Activated effector memory CD4-positive, alpha-beta T cell treated with anti-CD3 and anti-CD28 coated beads, Interleukin-2, amount 50 U/mL, for 16 hours (primary cell): ENCODE data around the gene OSBPL7.
"Not testable (repeated sequence)": the region's sequence is repeated elsewhere in the genome, so short reads cannot be mapped to it uniquely, and the experiment has no call there.

ENCODE experiments used
- DNase-seq: peaks from one replicate; pipeline ENCODE4 v3.0.0-alpha.2; 2020

OSBPL7 gene

DNA sequence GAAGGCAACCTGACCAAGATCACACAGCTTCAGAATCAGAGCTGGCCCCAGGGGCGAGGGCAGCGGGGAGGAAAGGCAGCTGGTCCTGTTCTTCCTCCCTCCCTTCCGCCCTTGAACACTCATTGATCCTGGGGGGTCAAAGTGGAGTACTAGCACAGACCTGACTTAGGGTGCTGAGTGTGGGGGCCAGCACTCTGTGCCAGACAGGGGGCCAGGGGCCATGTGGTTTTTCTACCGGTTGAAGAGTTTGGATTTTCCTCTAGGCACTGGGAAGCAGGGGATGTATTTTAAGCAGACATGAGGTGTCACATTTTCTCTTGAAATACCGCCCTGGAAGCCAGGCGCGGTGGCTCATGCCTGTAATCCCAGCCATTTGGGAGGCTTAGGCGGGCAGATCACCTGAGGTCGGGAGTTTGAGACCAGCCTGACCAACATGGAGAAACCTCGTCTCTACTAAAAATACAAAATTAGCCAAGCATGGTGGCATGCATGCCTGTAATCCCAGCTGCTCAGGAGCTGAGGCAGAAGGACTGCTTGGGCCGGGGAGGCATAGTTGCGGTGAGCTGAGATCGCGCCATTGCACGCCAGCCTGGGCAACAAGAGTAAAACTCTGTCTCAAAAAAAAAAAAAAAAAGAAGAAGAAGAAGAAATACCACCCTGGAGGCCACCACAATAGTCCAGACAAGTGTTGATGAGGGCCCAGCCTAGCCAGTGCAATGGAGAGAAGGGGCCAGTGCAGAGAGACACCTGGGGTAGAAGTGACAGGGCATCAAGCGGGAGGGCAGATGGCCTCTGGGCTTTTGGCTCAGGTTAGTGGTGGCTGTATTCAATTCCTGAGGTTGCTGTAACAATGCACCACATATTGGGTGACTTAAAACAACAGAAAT is 15.3 kb downstream of the OSBPL7 start:
- peak; percentile 31 for DNase-seq

DNA sequence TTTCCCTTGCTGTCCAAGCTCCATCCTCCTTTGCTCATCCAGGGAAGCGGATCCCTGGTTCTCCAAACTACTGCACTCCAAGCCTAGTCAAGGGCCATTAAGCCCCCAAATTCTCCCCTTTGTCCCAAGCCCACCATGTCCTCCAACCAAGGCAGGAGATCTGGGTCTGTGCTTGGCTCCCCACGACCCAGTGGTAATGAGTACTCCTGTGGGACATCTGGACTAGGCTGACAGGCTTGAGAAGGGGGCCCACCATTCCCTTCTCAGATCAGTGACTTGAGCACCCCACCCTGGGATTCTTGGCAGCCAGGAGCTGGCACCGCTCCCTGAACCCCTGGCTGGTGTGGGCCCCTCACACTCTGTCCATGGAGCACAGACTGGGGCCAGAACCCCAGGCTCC is 17.1 kb downstream of the OSBPL7 start:
- peak; percentile 50 for DNase-seq

DNA sequence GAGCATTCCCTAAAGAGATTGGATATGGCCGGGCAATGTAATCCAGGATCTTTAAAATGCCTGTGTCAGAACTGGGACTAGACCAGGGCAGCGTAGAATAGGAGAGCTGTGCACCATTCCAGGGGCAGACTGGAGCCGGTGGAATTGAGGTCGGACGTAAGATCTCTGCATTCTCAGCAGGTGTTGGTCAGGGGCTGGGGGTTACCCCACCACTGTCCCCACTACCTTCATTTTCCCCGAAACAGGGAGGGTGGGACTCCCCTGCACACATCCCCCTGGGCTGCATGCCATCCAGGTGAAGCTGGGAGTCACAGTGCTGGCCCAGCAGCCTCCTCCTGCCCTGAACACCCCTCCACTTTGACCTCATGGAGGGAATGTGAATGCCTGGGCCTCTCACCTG is 17.8 kb downstream of the OSBPL7 start:
- peak; percentile 42 for DNase-seq

DNA sequence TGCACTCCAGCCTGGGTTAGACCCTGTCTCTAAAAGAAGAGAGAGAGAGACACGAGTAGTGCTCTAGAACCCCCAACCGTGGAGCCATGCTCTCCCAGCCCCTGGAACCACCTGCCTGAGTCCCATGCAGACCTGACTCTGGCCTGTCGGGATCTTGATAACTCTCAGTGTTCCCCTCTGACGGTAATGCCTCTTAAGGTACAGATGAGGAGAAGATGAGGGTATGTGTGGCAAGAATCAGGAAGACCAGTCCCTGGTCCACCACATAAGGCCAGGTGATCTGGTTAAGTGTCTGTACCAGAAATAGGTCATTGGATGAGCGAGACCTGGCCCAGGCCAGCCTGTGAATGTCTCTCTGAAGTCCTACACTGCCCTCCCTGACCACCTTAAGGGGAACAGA is 18.4 kb downstream of the OSBPL7 start:
- peak; percentile 30 for DNase-seq

DNA sequence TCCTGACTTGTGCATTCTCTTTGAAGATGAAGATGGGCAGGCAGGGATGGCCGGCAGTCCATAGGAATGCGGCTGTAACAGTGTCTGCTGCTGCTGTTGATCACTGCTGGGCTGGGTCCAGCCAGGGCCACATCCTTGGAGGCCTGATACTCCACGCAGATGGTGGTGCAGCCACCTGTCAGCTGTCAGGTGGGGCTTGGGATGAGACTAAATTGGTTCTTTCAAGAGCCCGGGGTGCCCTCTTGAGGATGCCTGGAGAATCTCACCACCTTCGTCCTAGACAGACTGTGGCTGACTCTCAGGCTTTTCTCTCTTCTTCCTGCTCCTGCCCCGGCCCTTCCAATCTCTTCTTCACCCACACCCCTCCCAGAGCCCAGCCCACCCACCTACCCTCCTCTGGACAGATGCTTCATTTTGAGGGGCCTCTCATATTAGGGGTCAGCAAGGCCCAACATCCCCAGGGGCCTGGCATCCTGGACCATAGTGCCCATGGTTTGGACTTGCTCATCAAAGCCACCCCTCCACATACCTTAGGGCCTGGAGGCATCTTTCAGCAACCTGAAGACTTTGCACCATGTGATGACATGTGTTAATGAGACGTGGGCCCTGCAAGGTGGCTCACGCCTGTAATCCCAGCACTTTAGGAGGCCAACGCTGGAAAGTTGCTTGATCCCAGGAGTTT is 19.1 kb downstream of the OSBPL7 start:
- DNase-seq: peak; percentile 82

DNA sequence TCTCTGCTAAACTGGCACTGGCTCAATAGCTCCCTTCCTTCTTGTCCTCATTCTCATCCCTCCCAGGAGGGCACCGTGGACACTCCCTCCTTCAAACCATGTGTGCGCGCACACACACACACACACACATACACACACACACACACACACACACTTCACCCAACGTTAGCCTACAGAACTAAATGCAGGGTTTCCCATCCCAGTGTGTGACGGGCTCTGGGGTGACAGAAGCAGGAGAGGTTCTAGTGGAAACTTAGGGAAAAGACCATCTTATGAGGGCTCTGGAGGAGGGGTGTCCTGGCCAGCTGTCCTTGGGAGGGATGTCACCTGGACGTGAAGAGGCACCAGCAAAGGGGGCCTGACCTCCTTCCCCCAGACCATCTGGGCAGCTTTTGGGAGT is 19.7 kb downstream of the OSBPL7 start:
- peak; percentile 50 for DNase-seq

DNA sequence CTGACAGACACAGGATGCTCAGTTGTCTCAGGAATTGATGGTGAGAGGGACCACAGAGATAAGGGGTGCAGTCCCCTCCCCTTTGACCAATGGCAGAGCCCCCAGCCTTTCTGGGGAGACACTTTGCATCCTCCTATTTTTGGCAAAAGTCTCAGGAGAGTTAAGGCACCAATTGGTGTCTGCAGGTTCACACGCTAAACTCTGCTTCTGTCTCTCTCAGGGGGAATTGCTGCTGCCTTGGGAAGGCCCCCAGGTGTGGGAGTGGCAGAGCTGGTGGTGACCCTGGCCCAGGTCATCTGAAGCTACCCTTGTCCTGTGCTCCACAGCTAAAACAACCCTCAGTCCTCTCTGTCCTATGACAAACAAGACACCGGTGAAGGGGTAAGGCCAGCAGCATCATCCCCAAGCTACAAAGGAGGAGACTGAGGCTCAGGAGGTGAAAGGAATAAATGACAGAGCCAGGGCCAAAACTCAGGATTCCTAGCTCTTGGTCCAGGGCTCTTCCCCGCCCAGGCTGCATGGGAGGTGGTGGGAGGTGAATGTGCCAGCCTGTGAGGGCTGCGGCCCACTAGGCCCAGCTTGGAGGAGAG is 20.3 kb downstream of the OSBPL7 start:
- DNase-seq: peak; percentile 33

DNA sequence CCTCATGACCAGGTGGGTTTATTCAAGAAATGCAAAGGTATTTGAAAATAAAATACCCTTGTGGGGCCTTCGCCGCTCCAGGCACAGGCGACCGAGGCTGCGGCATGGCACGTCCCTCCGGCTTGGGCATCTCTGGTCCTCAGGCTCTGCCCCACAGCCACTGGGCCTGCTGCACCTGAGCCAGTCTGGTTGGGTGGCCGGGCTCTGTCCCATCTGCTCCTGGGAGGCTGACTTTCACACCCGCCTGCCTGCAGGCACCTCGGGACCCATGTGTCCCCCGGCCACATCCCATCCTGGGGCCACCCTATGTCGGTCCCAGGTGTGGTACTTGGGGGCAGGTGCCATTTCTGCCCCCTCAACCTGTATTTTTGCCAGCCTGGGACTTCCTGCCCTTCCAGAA is 20.9 kb downstream of the OSBPL7 start:
- peak; percentile 59 for DNase-seq

DNA sequence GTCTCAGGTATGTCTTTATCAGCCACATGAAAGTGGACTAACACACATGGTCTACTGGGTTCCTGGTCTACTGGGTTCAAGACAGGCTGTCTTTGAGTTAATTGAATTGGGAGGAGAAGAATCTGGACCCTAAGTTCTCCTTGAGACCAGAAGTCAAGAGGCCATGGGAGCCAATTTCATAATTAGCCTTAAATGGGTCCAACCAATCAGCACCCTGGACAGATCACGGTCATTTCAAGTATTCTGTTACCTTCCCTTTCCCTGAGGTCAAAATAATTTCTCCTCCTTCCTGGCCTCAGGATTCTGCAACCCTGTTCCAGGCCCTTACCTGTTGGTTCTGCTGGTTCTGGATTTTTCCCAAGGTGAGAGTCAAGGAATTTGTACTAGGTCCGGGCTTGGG is 23.8 kb downstream of the OSBPL7 start:
- DNase-seq: no peak

DNA sequence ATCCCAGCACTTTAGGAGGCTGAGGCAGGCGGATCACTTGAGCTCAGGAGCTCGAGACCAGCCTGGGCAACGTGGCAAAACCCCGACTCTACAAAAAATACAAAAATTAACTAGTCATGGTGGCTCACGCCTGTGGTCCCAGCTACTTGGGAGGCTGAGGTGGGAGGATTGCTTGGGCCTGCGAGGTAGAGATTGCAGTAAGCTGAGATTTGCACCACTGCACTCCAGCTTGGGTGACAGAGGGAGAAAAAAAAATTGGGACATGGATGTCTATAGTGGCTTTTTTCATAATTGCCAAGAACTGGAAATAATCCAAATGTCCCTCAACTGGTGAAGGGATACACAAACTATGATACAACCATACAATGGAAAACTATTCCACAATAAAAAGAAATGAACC is 28.6 kb downstream of the OSBPL7 start:
- DNase-seq: peak; percentile 13

DNA sequence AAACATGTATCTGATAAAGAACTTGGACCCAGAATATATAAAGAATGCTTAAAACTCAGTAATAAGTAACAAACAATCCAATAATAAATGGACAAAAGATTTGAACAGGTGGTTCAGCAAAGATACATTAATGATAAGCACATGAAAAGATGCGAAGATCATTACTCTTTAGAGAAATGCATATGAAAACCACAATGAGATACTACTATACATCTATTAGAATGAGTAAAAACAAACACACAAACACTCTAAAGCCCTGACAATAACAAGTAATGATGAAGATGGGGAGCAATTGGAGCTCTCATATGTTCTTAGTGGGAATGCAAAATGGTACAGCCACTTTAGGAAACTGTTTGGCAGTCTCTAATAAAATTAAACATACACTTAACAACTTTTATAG is 29.1 kb downstream of the OSBPL7 start:
- no peak for DNase-seq

DNA sequence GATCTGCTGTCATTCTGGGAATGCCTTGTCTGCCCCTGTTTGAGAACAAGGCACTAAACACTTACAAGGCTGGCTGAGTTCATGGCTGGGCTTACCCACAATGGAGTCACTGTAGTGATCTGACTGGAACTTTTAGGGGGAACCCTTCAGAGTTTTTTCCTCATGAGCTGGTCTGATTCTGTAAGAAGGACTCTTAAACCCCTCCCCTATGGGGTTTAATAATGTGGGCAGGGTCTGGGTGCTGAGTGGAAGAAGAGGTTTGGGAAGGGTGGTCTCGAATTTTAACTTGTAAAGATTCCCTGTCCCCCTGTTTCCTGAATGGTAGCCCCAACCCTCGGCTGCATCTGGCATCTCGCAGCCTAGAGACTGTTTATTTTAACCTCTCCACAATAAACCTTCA is 30.6 kb downstream of the OSBPL7 start:
- DNase-seq: no peak

DNA sequence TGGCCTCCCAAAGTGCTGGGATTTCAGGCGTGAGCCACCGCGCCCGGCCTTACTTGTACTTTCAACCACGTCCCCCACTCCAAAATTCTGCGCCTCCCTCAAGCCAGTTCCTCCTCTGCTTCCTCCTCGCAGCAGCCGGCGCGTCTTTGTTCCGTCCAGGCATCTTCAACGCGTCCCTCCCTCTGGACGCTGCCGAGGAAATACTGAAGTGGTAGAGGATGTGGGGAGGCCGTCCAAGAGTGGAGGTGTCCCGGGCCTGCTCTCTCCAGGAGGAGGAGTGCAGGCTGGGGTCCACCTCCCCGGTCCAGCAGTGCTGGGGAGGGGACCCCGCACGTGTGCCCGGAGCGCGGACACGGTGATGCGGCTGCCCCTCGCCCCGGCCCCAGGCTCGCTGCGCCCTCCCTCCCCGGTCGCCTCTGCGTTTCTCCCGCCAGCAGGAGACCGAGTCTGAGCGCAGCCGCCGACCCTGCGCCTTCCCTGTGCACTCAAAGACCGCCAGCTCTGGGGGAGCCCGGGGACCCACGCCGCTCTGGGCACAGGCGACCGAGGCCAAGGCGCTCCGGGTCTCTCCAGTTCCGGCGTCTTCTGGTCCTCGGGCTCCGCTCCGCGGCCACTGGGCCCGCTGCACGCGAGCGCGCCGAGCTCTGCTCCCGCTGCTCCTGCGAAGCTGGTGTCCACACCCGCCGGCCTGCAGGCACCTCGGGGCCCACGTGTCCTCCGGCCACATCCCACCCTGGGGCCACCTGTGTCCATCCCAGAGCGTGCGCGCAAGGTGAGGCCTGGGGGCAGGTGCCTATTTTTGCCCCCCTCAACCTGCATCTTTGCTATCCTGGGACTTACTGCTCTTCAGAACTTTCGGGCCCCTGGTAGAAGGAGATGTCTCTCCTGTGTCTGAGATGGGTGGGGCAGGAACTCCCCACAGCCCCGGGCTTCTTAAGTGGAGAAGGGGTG is 31.7 kb downstream of the OSBPL7 start:
- DNase-seq: peak; percentile 82

DNA sequence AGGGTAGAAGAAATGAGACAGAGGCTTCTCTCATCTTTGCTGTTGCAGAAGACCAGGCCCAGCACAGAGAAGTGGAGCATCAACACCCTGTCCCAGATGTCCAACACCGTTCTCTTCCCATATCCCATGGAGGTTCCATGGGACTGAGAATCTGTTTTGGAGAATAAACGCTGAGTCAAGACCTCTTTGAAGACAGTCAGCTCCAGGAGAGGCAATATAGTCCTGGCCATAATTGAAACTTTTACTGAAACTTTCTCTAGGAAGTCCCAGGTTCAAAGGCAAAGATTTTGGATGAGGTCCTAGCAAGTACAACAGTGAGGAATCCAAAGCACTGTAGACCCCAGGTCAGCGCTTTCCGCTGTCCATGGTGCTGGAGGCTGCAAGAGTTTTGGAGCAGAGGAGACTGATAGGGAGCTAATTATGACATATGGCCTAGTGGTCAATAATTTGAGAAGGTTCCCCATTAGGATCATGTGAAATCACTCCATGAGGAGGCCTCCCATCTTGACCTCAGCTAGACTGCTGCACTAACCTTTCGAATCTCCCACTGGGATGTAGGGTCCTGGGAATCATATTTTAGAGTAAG is 36.0 kb downstream of the OSBPL7 start:
- no peak for DNase-seq

DNA sequence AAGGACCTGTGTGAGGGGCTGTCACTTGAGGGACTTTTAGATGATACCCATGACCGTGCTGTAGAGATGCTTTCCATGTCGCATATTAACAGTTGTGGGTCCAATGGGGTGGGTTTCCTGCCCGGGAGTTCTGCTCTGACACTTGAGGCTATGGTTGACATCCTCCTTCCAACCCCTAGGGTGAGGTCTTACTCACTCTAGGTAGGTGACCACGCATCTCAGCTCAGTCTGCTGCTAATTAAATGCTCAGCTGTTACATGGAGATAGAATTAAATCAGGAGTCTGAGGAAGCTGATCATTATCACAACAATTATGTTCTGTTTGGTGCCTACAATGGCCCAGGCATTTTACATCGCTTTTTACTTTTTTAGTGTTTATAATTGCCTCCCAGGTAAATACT is 40.2 kb downstream of the OSBPL7 start:
- DNase-seq: no peak

DNA sequence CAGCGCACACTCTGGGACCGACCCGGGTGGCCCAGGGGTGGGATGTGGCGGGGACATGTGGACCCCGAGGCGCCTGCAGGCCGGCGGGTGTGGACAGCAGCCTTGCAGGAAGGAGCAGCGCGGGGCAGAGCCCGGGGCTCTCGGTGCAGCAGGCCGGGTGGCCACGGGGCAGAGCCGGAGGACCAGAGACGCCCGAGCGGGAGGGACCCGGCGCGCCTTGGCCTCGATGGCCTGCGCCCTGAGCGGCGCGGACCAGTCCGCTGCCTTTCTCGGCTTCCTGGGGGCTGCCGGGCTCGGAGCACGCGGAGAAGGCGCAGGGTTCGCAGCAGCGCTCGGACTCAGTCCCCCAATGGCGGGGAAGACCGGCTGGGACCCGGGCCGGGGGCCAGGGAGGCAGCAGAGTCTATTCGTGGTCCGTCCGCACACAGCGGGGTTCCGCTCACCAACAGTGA is 43.4 kb downstream of the OSBPL7 start:
- no peak for DNase-seq

DNA sequence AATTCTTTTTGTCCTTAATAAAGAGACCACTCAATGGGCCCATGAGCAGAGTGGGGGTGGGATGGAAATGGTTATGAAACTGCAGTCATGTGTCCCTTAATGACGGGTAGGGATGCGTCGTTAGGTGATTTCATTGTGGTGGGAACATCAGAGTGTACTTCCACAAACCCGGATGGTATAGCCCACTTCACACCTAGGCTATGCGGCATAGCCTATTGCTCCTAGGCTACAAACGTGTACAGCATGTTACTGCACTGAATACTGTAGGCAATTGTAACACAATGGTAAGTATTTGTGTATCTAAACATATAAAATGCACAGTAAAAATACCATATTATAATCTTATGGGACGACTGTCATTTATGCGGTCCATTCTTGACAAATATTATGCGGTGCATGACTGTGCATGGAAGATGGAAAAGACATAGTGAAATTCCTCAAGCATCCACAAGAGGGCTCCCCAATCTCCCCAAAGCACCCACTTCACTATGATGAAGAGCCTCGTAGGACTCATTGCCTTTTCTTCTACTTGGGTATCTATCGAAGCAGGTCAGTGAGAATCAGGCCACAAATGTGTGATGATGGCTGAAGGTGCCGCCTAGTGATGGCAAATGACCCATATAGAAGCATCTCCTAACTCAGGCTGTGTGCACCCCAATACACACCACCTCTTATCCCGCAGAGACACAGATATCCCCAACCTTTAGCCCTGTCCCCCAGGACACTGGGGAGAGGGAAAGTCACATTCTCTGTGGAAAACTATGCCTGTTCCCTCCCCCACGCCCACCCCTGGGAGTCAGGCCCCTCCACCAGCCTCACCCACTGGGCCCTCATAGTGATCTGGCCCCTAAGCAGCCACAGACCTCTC is 45.0 kb downstream of the OSBPL7 start:
- DNase-seq: peak; percentile 66

DNA sequence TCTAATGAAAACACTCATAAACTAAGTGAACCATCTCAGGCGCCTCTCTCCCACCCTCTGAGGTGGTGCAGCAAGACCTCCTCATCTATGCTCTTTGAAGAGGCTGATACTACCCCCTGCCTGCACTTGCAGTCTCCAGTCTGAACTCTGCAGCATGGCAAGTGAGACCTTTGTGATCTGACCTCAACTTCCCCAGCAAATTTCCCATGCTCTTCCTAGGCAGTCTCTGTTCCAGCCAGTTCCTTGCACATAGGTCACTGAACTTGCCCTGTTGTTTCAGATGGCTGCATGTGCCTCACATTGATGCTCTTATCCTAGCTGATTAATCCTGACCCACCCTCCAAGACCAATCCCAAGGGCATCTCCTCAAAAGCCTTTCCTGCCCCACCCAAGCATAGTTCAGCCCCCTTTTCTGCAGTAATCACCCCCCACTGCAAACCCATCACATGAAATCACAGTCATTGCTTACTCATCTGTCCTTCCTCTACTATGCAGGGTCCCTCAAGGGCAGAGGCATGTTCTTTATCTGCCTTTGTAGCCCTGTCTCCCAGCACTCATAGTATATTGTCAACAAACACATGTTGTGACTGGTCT is 46.5 kb downstream of the OSBPL7 start:
- no peak for DNase-seq

DNA sequence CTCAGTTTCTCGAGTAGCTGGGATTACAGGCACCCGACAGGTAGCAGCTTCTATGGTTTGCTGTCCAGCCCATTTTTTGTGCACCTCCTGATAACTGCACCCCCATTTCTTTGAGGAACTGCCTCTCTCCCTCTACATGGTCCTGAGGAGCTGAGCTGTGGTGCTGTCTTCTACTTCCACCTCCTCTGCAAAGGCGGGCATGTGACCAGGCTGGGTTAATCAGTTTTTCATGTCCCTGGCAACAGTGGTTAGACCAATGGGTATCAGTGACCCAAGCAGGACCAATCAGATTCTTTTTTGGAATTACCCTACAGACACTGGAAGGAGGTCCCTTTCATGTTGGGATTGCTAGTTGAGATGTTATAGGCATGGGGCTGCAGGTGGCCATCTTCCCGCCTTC is 47.3 kb downstream of the OSBPL7 start:
- no peak for DNase-seq

DNA sequence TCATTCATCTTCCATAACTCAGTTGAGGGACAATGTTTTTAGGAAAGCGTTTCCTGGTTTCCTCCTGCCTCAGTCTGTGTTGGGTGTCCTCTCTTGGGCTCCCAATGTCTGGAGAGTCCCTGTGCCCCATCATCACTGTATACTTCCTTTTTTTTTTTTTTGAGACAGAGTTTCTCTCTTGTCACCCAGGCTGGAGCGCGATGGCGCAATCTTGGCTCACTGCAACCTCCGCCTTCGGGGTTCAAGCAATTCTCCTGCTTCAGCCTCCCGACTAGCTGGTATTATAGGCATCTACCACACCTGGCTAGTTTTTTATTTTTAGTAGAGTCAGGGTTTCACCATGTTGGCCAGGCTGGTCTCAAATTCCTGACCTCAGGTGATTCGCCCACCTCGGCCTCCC is 47.9 kb downstream of the OSBPL7 start:
- not testable (repeated sequence) for DNase-seq
